ENCODE measurements around the gene PCED1A.

- TF ChIP-seq CTCF (IDR thresholded peaks at IDR 0.05; ENCODE audit: low read depth, low read length, poor library complexity, severe bottlenecking) (no peak), EZH2phosphoT487 (IDR thresholded peaks at IDR 0.05; ENCODE audit: borderline replicate concordance, low read length) (no peak)
Observed at GRCh38 chr20:2849529-2849928, 9.1 kb upstream of the PCED1A start.

Data from DOHH2 (cell line).